Activated CD8-positive, alpha-beta memory T cell treated with anti-CD3 and anti-CD28 coated beads, Interleukin-2, amount 50 U/mL, for 24 hours (primary cell): ENCODE results near the gene SAMD13.

Experiments
- DNase-seq: peaks from one replicate; pipeline ENCODE4 v3.0.0-alpha.2; 2020; ENCODE audit errors: extremely low read depth

The SAMD13 gene

DNA sequence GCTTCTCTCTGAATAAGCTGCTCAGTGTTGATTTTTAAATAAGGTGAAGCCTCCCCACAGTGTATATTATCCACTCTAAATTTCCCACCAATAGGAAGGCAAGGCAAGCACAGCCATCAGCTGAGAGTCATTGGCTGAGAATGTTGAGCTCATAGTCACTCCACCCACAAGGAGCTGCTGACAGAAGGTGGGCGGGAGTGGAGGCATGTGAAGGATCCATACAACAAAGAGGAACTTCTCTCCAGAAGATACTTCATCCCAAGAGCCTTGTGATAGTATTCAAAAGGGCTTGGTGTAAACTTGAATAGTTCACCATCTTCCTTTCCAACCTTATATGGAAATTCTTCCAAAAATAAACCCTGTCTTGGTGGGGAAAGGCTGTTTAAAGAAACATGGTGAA is 42.8 kb downstream of the SAMD13 start:
- no peak for DNase-seq

DNA sequence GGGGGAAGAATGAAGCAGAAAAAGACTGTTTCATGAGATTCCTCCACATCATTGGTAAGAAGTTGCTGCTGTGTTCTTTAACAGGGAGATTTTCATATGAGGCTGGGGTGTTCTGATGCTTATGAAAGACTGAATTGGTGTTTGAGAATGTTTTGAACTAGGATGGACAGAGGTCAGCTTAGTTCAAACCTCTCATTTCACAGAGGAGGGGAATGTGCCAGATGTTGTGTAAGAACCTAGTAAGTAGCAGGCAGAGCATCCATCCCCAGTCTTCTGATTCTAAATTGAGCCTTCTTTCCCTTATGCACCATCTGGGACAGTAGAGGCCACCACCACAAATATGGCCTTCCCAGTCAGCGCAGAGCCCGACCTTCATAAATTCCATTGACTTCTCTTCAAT is 43.7 kb downstream of the SAMD13 start:
- DNase-seq, result no peak

- DNase-seq, result no peak
These were observed 45.9 kb downstream of the SAMD13 start for GRCh38 chr1:84347271-84347931.

DNA sequence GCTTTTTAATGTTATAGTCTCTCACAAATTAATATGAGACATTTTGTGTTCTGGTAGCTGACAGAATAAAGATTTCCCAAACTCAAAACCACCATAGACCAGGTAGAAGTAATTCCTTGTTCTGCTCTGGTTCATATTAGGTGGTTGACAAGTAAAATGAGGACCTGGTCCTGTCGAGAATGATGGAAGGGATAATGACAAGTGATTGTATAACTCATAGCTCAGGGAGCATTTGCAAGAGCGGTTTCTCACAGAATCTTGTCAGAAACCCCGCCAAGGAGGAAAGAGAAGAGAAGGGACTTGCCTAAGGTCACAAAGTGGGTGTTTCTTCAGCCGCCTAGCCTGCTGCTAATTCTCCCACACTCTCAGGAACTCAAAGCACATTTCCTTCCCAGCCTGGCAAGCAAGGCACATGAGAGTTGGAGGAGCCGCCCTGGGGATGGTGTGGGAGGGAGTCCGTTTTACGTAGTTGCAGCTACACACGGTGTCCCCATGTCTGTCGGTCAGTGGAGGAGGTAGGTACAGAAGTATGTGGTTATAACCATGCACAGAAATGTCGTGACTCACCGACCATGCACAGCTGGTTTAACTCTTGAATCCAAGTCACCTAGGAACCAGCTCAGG is 46.5 kb downstream of the SAMD13 start:
- DNase-seq, result no peak

GRCh38 chr1:84348759-84349158 is 47.3 kb downstream of the SAMD13 start:
- DNase-seq, result no peak

- no peak for DNase-seq
These were observed 48.6 kb downstream of the SAMD13 start for GRCh38 chr1:84350104-84350503.

DNA sequence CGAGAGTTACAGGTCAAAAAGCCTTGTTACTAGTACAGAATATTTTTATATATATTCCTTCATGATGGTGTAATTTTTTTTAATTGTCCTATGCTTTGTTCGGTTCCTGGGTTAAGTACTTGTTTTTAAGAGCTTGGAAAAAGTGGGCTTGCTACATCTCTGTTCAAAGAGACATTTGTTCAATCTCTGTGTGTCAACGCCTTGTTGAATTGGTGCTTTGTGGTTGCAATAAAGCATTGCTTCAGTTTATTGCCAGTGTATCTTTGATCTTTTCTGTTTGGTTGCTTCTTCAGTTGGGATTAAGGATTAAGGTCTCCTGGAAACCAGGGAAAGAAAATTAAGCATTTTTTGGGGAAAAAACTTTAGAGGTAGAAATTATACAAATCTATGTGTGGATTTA is 49.0 kb downstream of the SAMD13 start:
- DNase-seq, result no peak

- DNase-seq, result no peak
These were observed 51.0 kb downstream of the SAMD13 start for GRCh38 chr1:84352298-84353106.

GRCh38 chr1:84353695-84354094 is 52.2 kb downstream of the SAMD13 start:
- DNase-seq, result no peak

- DNase-seq, result no peak
These were observed 54.0 kb downstream of the SAMD13 start for GRCh38 chr1:84355556-84355955.

DNA sequence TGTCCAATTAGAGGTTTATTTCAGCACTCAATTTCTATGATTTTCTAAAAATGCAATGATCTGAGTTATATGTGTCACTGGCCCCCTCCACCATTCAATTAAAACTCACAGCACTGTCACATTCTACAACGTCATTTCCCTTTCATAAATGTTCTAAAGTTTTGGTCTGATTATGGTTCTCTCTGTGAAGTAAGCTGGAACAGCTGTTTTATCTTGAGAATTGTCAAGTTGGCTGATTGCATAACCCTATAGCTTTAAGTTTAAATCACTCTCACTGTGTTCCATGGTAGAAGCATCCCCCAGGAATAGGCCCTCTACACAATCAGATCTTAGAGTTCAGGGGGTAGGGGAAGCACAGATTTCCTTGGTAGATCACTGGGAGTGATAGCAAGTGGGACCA is 55.4 kb downstream of the SAMD13 start:
- no peak for DNase-seq

GRCh38 chr1:84358695-84359094 is 57.2 kb downstream of the SAMD13 start:
- DNase-seq, result no peak

- DNase-seq, result no peak
These were observed 58.8 kb downstream of the SAMD13 start for GRCh38 chr1:84360316-84360715.

GRCh38 chr1:84361796-84362195 is 60.3 kb downstream of the SAMD13 start:
- no peak for DNase-seq

DNA sequence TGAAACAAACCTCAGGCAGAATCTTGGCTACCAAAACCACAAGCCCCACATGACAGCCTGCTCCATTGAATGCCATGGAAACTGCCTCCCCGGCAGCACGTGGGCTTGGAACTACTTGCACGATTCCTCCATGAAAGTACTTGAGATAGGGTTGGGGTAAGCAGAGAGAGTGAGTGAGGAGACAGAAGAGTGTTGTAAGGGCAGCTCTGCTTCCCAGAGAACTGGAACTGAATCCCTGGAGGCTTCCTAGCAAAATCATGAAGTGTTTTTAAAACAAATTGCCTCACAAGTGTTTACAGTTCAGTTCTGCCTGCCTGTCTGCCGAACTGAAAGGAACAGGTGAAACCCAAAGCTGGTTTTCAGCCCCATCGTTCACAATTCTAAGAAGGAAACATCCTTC is 61.5 kb downstream of the SAMD13 start:
- no peak for DNase-seq

GRCh38 chr1:84363622-84364021 is 62.1 kb downstream of the SAMD13 start:
- no peak for DNase-seq

- DNase-seq, result no peak
These were observed 64.0 kb downstream of the SAMD13 start for GRCh38 chr1:84365225-84366221.

DNA sequence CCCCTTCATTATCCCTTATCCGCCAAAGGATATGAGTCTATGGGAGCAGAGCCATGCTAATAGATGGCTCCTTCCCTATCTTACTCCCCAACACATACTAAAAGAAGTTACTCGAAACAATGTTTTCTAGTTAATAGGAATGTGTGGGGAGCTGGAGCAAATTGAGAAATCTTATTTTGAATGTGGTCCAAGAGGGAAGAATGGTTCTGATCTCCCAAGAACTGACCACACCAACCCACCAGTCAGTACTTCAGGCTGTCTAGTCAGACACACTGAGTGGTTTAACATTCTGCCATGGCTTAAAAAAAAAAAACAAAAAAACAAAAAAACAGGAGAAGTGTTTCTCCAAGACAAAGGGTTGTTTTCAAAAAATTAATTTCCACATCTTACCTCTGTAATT is 65.3 kb downstream of the SAMD13 start:
- DNase-seq, result no peak

- no peak for DNase-seq
These were observed 65.7 kb downstream of the SAMD13 start for GRCh38 chr1:84367219-84367618.

DNA sequence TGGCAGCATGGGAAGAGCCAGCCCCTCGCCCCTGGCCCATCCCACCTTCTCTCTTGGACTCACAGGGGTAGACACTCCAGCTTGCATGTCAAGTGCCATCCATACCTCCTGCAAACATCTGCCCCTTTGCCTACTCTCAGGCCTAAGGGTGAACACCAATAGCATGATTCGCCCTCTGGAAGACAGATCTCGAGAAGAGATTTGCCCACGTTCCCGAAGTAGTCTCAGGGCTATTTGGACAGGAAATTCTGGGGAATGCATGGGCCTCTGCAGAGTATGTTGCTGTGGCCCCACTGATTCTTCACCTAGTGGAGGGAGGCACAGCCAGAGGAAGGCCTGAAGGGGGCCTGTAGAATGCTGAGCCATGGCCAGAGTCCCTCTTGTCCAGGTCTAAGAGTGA is 66.9 kb downstream of the SAMD13 start:
- no peak for DNase-seq

DNA sequence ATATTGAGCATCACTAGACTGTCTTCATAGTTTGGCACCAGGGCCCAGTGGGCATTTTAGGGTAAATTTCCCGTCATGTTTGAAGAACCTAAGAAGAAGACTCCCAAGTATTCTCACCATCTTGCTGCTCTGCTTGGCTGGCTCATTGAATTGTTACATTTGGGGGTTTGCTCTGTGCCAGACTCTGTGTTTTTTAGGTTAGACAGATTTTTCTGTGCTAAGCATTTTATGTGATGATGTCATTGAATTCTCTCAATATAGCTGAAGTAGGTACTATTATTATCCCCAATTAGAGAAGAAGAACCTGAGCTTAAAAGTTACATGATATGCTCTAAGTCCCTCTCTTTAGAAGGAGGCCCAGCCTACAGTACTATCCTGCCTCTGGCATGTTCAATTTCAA is 68.8 kb downstream of the SAMD13 start:
- no peak for DNase-seq
